ENCODE results near the gene GAGE12G.
"Not testable (repeated sequence)": the region's sequence is repeated elsewhere in the genome, so short reads cannot be mapped to it uniquely, and the experiment has no call there.

The GAGE12G gene

DNA sequence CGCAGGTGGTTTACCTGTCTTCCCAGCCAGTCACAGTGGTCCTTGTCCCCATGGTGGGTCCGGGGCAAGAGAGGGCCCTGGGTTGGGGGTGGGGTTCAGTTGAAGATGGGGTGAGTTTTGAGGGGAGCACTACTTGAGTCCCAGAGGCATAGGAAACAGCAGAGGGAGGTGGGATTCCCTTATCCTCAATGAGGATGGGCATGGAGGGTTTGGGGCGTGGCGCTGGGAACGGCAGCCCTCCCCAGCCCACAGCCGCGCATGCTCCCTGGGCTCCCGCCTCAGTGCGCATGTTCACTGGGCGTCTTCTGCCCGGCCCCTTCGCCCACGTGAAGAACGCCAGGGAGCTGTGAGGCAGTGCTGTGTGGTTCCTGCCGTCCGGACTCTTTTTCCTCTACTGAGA, at the start of gene GAGE12G:
TSS of gene GAGE12G (plus strand) at position 301 of the 400 bp plus-strand sequence. CDS start 1,155 bp downstream, outside the sequence.
- DNase-seq (ENCODE audit: low read depth) = not testable (repeated sequence)

- not testable (repeated sequence) for DNase-seq (ENCODE audit: low read depth)
These were observed 38.3 kb upstream of the GAGE12G start, which contains the start of gene GAGE12C for GRCh38 chrX:49531877-49532276. TSS of gene GAGE12C (plus strand) at chrX:49532177. CDS start at chrX:49533332, 1,155 bp downstream.

DNA sequence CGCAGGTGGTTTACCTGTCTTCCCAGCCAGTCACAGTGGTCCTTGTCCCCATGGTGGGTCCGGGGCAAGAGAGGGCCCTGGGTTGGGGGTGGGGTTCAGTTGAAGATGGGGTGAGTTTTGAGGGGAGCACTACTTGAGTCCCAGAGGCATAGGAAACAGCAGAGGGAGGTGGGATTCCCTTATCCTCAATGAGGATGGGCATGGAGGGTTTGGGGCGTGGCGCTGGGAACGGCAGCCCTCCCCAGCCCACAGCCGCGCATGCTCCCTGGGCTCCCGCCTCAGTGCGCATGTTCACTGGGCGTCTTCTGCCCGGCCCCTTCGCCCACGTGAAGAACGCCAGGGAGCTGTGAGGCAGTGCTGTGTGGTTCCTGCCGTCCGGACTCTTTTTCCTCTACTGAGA, 28.8 kb upstream of the GAGE12G start, which contains the start of gene GAGE12D:
TSS of gene GAGE12D (plus strand) at position 301 of the 400 bp plus-strand sequence. CDS start 1,155 bp downstream, outside the sequence.
- not testable (repeated sequence) for DNase-seq (ENCODE audit: low read depth)

- DNase-seq (ENCODE audit: low read depth) = not testable (repeated sequence)
These were observed 19.2 kb upstream of the GAGE12G start, which contains the start of gene GAGE12E for GRCh38 chrX:49550989-49551388. TSS of gene GAGE12E (plus strand) at chrX:49551289. CDS start at chrX:49552444, 1,155 bp downstream.

GRCh38 chrX:49560542-49560941, 9.7 kb upstream of the GAGE12G start, which contains the start of gene GAGE12F:
TSS of gene GAGE12F (plus strand) at chrX:49560842. CDS start at chrX:49561997, 1,155 bp downstream.
- DNase-seq (ENCODE audit: low read depth) = not testable (repeated sequence)

GRCh38 chrX:49568728-49569127, 1.5 kb upstream of the GAGE12G start:
- not testable (repeated sequence) for DNase-seq (ENCODE audit: low read depth)

DNA sequence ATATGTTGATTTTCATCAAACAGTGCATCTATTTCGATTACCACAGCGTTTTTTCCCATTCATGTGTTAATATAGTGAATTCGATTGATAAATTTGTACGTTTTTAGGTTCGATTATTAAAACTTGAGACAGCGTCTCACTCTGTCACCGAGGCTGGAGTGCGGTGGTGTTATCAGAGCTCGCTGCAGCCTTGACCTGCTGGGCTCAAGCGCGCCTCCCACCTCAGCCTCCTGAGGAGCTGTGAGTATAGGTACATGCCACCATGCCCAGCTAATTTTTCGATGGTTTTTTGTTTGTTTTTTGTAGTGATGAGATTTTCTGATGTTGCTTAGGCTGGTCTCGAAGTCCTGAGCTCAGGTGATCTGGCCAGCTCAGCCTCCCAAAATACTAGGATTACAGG, 1.0 kb upstream of the GAGE12G start:
- not testable (repeated sequence) for DNase-seq (ENCODE audit: low read depth)

DNA sequence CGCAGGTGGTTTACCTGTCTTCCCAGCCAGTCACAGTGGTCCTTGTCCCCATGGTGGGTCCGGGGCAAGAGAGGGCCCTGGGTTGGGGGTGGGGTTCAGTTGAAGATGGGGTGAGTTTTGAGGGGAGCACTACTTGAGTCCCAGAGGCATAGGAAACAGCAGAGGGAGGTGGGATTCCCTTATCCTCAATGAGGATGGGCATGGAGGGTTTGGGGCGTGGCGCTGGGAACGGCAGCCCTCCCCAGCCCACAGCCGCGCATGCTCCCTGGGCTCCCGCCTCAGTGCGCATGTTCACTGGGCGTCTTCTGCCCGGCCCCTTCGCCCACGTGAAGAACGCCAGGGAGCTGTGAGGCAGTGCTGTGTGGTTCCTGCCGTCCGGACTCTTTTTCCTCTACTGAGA, 9.4 kb downstream of the GAGE12G start, which contains the start of gene GAGE12H:
TSS of gene GAGE12H (plus strand) at position 301 of the 400 bp plus-strand sequence. CDS start 1,155 bp downstream, outside the sequence.
- not testable (repeated sequence) for DNase-seq (ENCODE audit: low read depth)

GRCh38 chrX:49589196-49589595, 19.0 kb downstream of the GAGE12G start, which contains the start of gene GAGE2A:
TSS of gene GAGE2A (plus strand) at chrX:49589496. CDS start at chrX:49590651, 1,155 bp downstream.
- DNase-seq (ENCODE audit: low read depth) = not testable (repeated sequence)

DNA sequence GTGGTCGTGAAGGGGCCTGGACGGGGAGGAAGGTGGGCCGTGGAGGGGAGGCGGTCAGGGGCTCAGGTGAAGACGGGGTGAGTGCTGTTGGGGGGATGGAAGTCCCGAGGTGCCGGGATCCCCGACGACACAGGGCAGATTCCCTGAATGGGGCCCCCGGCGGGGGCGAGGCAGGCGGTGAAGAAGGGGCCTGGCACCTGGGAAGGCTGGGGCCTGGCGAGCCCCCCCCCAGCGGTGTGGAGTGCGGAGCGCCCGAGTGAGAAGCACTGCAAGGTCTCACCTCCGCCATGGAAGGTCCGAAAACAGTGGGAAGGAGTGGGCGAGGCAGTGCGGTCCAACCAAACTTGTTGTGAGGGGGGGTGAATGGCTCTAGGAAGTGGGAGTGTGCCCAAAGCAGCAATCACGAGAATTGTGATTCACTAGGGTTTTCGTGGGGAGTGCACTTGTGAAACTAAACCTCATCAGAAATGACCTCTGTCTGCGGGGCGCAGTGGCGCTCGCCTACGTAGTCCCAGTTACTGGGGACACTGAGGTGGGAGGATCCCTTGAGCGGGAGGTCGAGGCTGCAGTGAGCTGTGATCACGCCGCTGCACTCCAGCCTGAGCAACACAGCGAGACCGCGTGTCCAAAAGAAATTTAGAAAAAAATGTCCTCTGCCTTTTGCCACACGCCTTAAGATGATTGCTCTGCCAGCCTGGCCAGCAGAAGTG, 19.7 kb downstream of the GAGE12G start:
- not testable (repeated sequence) for DNase-seq (ENCODE audit: low read depth)

DNA sequence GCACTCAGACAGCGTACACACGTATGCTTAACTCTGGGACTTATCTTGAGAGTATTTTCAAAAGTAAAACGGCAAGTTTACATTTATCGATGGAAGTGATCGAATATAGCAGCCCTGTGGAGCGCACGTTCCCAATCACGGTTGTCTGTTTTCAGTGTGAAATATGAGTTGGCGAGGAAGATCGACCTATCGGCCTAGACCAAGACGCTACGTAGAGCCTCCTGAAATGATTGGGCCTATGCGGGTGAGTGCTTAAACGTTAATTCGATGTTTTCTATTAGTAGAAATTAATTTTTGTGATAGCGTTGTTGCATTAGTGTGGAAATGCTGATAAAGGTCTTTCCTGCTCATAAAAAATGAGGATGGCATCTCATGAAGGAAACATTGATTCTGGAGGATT, 20.3 kb downstream of the GAGE12G start:
- not testable (repeated sequence) for DNase-seq (ENCODE audit: low read depth)

DNA sequence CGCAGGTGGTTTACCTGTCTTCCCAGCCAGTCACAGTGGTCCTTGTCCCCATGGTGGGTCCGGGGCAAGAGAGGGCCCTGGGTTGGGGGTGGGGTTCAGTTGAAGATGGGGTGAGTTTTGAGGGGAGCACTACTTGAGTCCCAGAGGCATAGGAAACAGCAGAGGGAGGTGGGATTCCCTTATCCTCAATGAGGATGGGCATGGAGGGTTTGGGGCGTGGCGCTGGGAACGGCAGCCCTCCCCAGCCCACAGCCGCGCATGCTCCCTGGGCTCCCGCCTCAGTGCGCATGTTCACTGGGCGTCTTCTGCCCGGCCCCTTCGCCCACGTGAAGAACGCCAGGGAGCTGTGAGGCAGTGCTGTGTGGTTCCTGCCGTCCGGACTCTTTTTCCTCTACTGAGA, 28.5 kb downstream of the GAGE12G start, which contains the start of gene GAGE1:
TSS of gene GAGE1 (plus strand) at position 301 of the 400 bp plus-strand sequence. CDS start 1,155 bp downstream, outside the sequence.
- DNase-seq (ENCODE audit: low read depth) = not testable (repeated sequence)

DNA sequence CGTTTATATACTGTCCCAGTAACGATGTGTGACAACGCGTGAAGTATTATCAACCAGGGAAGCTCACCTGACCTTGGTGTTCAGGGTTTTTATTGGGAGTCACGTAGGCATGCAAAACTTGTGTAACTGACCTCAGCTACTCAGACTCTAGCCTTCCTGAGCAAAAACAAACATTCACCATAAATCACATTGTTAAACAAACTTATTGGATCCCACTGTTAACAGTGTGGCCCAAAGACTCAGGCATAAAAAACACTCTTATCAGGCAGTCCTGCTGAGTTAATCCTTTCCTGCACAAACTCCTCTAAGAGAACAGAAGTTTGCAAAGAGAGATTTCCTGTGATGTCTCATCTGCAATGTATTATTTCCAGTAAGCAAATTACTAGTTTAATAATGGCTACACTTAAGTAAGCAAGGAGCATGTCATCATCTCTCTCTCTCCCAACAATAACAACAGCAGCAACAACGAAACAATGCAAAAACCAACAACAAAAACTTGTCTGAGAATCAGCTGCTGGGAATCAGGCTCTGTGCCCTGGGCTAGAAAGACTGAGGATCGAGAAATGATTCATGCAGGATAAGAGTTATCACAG, 40.6 kb downstream of the GAGE12G start:
- DNase-seq (ENCODE audit: low read depth) = no peak

GRCh38 chrX:49618574-49618973, 48.4 kb downstream of the GAGE12G start:
- no peak for DNase-seq (ENCODE audit: low read depth)
